Type B pancreatic cell (in vitro differentiated cells): ENCODE results near the gene GUSB. TPM values are rescaled to one million over a fixed set of nuclear protein-coding genes. Genes with fewer than 3 reads are reported as not detected.
"Not testable (repeated sequence)": the region's sequence is repeated elsewhere in the genome, so short reads cannot be mapped to it uniquely, and the experiment has no call there.

Source experiments
- DNase-seq: peaks from one replicate; pipeline ENCODE4 v3.0.0; 2021; ENCODE audit warnings: mixed read lengths; ENCODE audit not compliant: unreplicated experiment; ENCODE audit errors: extremely low spot score
- H3K27ac Mint-ChIP-seq: 2 replicates; pipeline ENCODE4 v1.8.0; 2021; ENCODE audit warnings: mild to moderate bottlenecking, mixed read lengths
- H3K27me3 Mint-ChIP-seq: 2 replicates; pipeline ENCODE4 v1.8.0; 2021; ENCODE audit warnings: mixed read lengths
- H3K36me3 Mint-ChIP-seq: 2 replicates; pipeline ENCODE4 v1.8.0; 2021; ENCODE audit warnings: mixed read lengths
- H3K4me1 Mint-ChIP-seq: one replicate; pipeline ENCODE4 v1.8.0; 2021; ENCODE audit warnings: mixed read lengths; ENCODE audit not compliant: unreplicated experiment
- H3K4me3 Mint-ChIP-seq: 2 replicates; pipeline ENCODE4 v1.8.0; 2021; ENCODE audit warnings: mild to moderate bottlenecking, mixed read lengths
- H3K9me3 Mint-ChIP-seq: 2 replicates; pipeline ENCODE4 v1.8.0; 2021; ENCODE audit warnings: mixed read lengths
- long read RNA-seq: library from polyadenylated mRNA; unstranded; transcript quantifications from one replicate; pipeline ENCODE4 v2.0.0, GENCODE V29; 2020
- total RNA-seq: library from RNA; stranded (reverse); gene quantifications from 2 replicates; pipeline ENCODE4 v1.2.1, GENCODE V29; 2021; ENCODE audit warnings: low replicate concordance
- TF ChIP-seq, protein P1 (sequence below): fragments of 200-600 bp; sonication (generic); conservative IDR thresholded peaks from 2 replicates; pipeline ENCODE4 v1.5.0; 2021; ENCODE audit warnings: antibody characterized with exemption, mild to moderate bottlenecking

The GUSB gene
- total RNA-seq, result 46.6 and 53.8 TPM in 2 replicates
- long read RNA-seq, transcript GUSB-201 (12 exons, 2,300 nt), result major isoform, 8 of 20 reads
- long read RNA-seq, partial matches to known transcripts, result 7 of 20 reads
- long read RNA-seq, other reads (novel, unspliced or antisense), result 5 of 20 reads

GRCh38 chr7:65981965-65982792 lies at the start of gene GUSB:
TSS of gene GUSB (minus strand) at chr7:65982213. CDS start at chr7:65982183, 30 bp downstream.
- H3K4me3 Mint-ChIP-seq, result peak within 1 kb of the TSS; percentile 78
- no peaks in the 10 kb centered on the region for H3K36me3 Mint-ChIP-seq
- peak within 1 kb of the TSS; percentile 29 for H3K27ac Mint-ChIP-seq
- no peaks in the 10 kb centered on the region for H3K9me3 Mint-ChIP-seq
- H3K4me1 Mint-ChIP-seq, result no peaks in the 10 kb centered on the region
- no peaks in the 10 kb centered on the region for H3K27me3 Mint-ChIP-seq
- peak; percentile 93 for DNase-seq
- TF ChIP-seq, protein P1, sequence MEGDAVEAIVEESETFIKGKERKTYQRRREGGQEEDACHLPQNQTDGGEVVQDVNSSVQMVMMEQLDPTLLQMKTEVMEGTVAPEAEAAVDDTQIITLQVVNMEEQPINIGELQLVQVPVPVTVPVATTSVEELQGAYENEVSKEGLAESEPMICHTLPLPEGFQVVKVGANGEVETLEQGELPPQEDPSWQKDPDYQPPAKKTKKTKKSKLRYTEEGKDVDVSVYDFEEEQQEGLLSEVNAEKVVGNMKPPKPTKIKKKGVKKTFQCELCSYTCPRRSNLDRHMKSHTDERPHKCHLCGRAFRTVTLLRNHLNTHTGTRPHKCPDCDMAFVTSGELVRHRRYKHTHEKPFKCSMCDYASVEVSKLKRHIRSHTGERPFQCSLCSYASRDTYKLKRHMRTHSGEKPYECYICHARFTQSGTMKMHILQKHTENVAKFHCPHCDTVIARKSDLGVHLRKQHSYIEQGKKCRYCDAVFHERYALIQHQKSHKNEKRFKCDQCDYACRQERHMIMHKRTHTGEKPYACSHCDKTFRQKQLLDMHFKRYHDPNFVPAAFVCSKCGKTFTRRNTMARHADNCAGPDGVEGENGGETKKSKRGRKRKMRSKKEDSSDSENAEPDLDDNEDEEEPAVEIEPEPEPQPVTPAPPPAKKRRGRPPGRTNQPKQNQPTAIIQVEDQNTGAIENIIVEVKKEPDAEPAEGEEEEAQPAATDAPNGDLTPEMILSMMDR, result no peak

DNA sequence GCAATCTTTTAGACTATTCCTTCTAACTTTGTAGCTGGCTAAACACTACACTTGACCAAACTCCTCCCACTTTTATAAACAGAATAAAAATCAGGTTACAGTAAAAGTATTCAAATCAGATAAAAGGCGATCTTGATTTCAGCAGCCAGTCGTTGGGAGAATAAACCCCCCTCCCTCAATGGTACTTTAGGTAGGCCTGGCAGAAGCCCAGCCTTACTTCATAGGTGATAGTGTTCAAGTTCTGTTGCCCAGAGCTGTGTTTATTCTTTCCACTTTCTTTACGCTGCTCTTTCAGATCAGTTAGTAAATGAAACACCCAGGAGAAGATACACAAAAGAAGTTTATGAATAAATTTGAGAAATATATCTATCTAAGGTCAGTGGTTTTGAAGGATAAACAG lies 46.3 kb upstream of the GUSB start:
- not testable (repeated sequence) for H3K27me3 Mint-ChIP-seq, DNase-seq, H3K4me1 Mint-ChIP-seq, H3K9me3 Mint-ChIP-seq, H3K27ac Mint-ChIP-seq, H3K4me3 Mint-ChIP-seq, H3K36me3 Mint-ChIP-seq

DNA sequence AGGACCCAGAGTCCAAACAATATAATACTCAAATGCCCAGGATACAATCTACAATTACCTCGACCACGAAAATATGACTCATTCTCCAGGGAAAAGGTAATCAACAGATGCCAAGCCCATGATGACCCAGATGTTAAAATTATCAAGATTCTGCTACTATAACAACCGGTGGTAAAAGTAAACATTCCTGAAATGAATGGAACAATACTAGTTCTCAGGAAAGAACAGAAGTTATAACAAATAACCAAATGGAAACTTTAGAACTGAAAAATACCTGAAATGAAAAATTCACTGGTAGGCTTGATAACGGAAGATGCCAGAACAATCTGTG lies 34.1 kb upstream of the GUSB start:
- Mint-ChIP-seq H3K27me3 (no peaks in the 10 kb centered on the region), H3K4me1 (no peaks in the 10 kb centered on the region), H3K9me3 (no peaks in the 10 kb centered on the region), H3K27ac (no peak overlapping the region), H3K36me3 (no peaks in the 10 kb centered on the region), H3K4me3 (no peak overlapping the region)
- no peak for DNase-seq
- TF ChIP-seq, protein P1, result no peak

GRCh38 chr7:66015440-66016130 lies 33.6 kb upstream of the GUSB start:
- Mint-ChIP-seq H3K9me3 (no peaks in the 10 kb centered on the region), H3K27ac (no peak overlapping the region), H3K27me3 (no peaks in the 10 kb centered on the region), H3K4me1 (no peaks in the 10 kb centered on the region), H3K36me3 (no peaks in the 10 kb centered on the region), H3K4me3 (no peak overlapping the region)
- DNase-seq, result no peak
- TF ChIP-seq, protein P1, result no peak

DNA sequence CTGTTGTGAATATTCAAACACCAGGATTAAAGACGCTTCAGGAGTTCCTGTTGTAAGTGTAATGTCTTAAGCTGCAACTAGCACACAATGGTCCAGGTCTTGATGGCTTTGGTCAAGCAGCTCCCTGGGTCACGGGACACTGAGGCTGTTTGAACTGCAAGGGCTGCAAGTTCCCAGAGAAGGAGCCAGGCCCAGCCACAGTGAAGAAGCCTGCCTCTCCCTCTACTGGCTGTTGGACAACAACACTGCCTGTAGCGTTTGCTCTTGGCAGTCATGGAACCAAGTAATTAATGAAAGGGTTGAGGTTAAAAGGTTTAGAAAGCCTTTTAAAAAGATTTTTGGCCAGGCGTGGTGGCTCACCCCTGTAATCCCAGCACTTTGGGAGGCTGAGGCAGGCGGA lies 31.9 kb upstream of the GUSB start:
- Mint-ChIP-seq H3K27me3 (no peaks in the 10 kb centered on the region), H3K4me1 (no peaks in the 10 kb centered on the region), H3K36me3 (no peaks in the 10 kb centered on the region), H3K9me3 (no peaks in the 10 kb centered on the region), H3K4me3 (no peak overlapping the region), H3K27ac (no peak overlapping the region)
- DNase-seq, result no peak
- TF ChIP-seq, protein P1, result peak; percentile 50

DNA sequence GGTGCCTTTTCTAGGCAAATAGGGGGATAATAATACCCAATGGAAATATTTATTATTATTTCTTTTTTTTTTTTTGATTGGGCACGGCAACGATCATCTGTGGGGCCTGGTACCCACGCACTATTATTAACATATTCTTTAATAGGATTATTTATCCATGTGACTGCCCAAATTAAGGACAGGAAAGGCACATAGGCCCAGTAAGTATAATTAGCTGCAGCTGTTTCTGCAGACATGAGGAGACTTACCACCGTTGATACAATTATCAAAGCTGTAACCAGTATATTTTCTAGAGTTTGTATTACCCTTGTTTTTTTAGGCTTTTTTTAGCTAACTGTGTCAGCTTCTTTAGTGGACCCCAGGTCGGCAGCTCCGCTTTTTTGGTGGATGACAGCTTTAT lies 25.2 kb upstream of the GUSB start:
- Mint-ChIP-seq H3K4me3 (no peak overlapping the region), H3K27me3 (no peaks in the 10 kb centered on the region), H3K36me3 (no peaks in the 10 kb centered on the region), H3K4me1 (peaks cover 14% of the 10 kb centered on the region), H3K27ac (no peak overlapping the region), H3K9me3 (no peaks in the 10 kb centered on the region)
- DNase-seq, result no peak
- TF ChIP-seq, protein P1, result no peak

- H3K27ac Mint-ChIP-seq, result peak overlapping the region; percentile 15
- not testable (repeated sequence) for H3K27me3 Mint-ChIP-seq, H3K9me3 Mint-ChIP-seq, H3K36me3 Mint-ChIP-seq, DNase-seq, H3K4me3 Mint-ChIP-seq
- H3K4me1 Mint-ChIP-seq, result peaks cover 14% of the 10 kb centered on the region
Measured at GRCh38 chr7:66005115-66005671, 23.2 kb upstream of the GUSB start.

- not testable (repeated sequence) for H3K27me3 Mint-ChIP-seq, DNase-seq, H3K9me3 Mint-ChIP-seq, H3K27ac Mint-ChIP-seq, H3K4me3 Mint-ChIP-seq, H3K4me1 Mint-ChIP-seq, H3K36me3 Mint-ChIP-seq
Measured at GRCh38 chr7:66000823-66001417, 18.9 kb upstream of the GUSB start.
